ENCODE measurements around the gene AMPH. TPM values are rescaled to one million over a fixed set of nuclear protein-coding genes. Genes with fewer than 3 reads are reported as not detected.

Gene AMPH
- total RNA-seq, 1 donor from 2014 or later, result 10.7 TPM

- Mint-ChIP-seq H3K4me3 (ENCODE audit: unreplicated experiment) (no peak overlapping the region), H3K4me1 (ENCODE audit: unreplicated experiment) (no peaks in the 10 kb centered on the region), H3K9me3 (ENCODE audit: unreplicated experiment) (no peaks in the 10 kb centered on the region), H3K27ac (ENCODE audit: unreplicated experiment) (no peak overlapping the region), H3K36me3 (ENCODE audit: unreplicated experiment) (no peaks in the 10 kb centered on the region), H3K27me3 (ENCODE audit: unreplicated experiment) (peaks cover 8% of the 10 kb centered on the region)
- DNase-seq (ENCODE audit: extremely low spot score, unreplicated experiment), result no peak
- TF ChIP-seq CTCF (IDR thresholded peaks at IDR 0.05), result no peak
Measured at GRCh38 chr7:38675494-38676106, 44.4 kb upstream of the AMPH start.

DNA sequence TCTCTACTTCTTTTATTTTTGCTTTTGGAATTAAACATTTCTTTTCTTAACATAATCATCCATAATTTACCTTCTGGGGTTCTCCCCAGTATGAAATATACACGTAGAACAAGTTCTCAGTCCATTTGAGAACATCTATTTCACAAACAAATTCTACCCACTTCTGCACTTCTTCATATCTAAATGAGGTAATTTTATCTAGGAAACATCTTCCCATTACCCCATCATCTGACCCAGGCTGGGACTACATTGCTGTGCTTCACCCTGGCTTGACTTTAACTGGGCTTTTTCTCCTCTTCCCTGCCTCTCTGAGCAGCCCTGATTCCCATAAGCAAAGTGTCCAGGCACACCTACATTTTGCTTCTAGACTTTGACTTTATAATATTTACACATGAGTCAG is 43.3 kb upstream of the AMPH start:
- no peak for DNase-seq (ENCODE audit: extremely low spot score, unreplicated experiment)
- Mint-ChIP-seq H3K9me3 (ENCODE audit: unreplicated experiment) (no peaks in the 10 kb centered on the region), H3K36me3 (ENCODE audit: unreplicated experiment) (no peaks in the 10 kb centered on the region), H3K4me3 (ENCODE audit: unreplicated experiment) (no peak overlapping the region), H3K27me3 (ENCODE audit: unreplicated experiment) (peaks cover 9% of the 10 kb centered on the region), H3K27ac (ENCODE audit: unreplicated experiment) (no peak overlapping the region), H3K4me1 (ENCODE audit: unreplicated experiment) (no peaks in the 10 kb centered on the region)
- no peak for TF ChIP-seq CTCF (IDR thresholded peaks at IDR 0.05)

- Mint-ChIP-seq H3K36me3 (ENCODE audit: unreplicated experiment) (no peaks in the 10 kb centered on the region), H3K4me3 (ENCODE audit: unreplicated experiment) (no peak overlapping the region), H3K9me3 (ENCODE audit: unreplicated experiment) (no peaks in the 10 kb centered on the region), H3K4me1 (ENCODE audit: unreplicated experiment) (no peaks in the 10 kb centered on the region), H3K27ac (ENCODE audit: unreplicated experiment) (no peak overlapping the region), H3K27me3 (ENCODE audit: unreplicated experiment) (peaks cover 13% of the 10 kb centered on the region)
- no peak for TF ChIP-seq CTCF (IDR thresholded peaks at IDR 0.05)
- no peak for DNase-seq (ENCODE audit: extremely low spot score, unreplicated experiment)
Measured at GRCh38 chr7:38673795-38674194, 42.6 kb upstream of the AMPH start.

GRCh38 chr7:38671911-38672905 is 41.0 kb upstream of the AMPH start:
- Mint-ChIP-seq H3K4me1 (ENCODE audit: unreplicated experiment) (no peaks in the 10 kb centered on the region), H3K36me3 (ENCODE audit: unreplicated experiment) (no peaks in the 10 kb centered on the region), H3K9me3 (ENCODE audit: unreplicated experiment) (no peaks in the 10 kb centered on the region), H3K27me3 (ENCODE audit: unreplicated experiment) (peaks cover 25% of the 10 kb centered on the region), H3K4me3 (ENCODE audit: unreplicated experiment) (no peak overlapping the region), H3K27ac (ENCODE audit: unreplicated experiment) (no peak overlapping the region)
- no peak for DNase-seq (ENCODE audit: extremely low spot score, unreplicated experiment)
- no peak for TF ChIP-seq CTCF (IDR thresholded peaks at IDR 0.05)

GRCh38 chr7:38669965-38670520 is 38.9 kb upstream of the AMPH start:
- DNase-seq (ENCODE audit: extremely low spot score, unreplicated experiment), result no peak
- no peaks in the 10 kb centered on the region for H3K9me3 Mint-ChIP-seq (ENCODE audit: unreplicated experiment)
- H3K27me3 Mint-ChIP-seq (ENCODE audit: unreplicated experiment), result peaks cover 29% of the 10 kb centered on the region
- no peak overlapping the region for H3K4me3 Mint-ChIP-seq (ENCODE audit: unreplicated experiment)
- no peaks in the 10 kb centered on the region for H3K4me1 Mint-ChIP-seq (ENCODE audit: unreplicated experiment)
- no peak for TF ChIP-seq CTCF (IDR thresholded peaks at IDR 0.05)
- H3K36me3 Mint-ChIP-seq (ENCODE audit: unreplicated experiment), result no peaks in the 10 kb centered on the region
- no peak overlapping the region for H3K27ac Mint-ChIP-seq (ENCODE audit: unreplicated experiment)

Measured in osteocyte (in vitro differentiated cells).